SH-SY5Y (cell line): ENCODE measurements around the gene NFATC2.

ENCODE experiments used
- GATA2 ChIP-seq: IDR thresholded peaks from 2 replicates; pipeline ENCODE4 v1.6.1; 2011; ENCODE audit warnings: mild to moderate bottlenecking, low read depth, low read length
- GATA3 ChIP-seq: IDR thresholded peaks from 2 replicates; pipeline ENCODE4 v1.6.1; 2011; ENCODE audit warnings: low read depth, mild to moderate bottlenecking, low read length, moderate library complexity

NFATC2 gene

GRCh38 chr20:51380401-51381385 is 161.8 kb downstream of the NFATC2 start:
- TF ChIP-seq GATA3 (no peak), GATA2 (no peak)

- TF ChIP-seq GATA2 (no peak), GATA3 (no peak)
These were observed 162.7 kb downstream of the NFATC2 start for GRCh38 chr20:51379601-51380341.

- TF ChIP-seq GATA3: no peak
- no peak for TF ChIP-seq GATA2
These were observed 164.2 kb downstream of the NFATC2 start for GRCh38 chr20:51378171-51378928.

- TF ChIP-seq GATA3 (no peak), GATA2 (no peak)
These were observed 165.4 kb downstream of the NFATC2 start for GRCh38 chr20:51377132-51377531.

- TF ChIP-seq GATA2: no peak
- TF ChIP-seq GATA3: no peak
These were observed 166.4 kb downstream of the NFATC2 start for GRCh38 chr20:51376111-51376510.

- TF ChIP-seq GATA2: no peak
- TF ChIP-seq GATA3: no peak
These were observed 167.0 kb downstream of the NFATC2 start for GRCh38 chr20:51375561-51375960.

GRCh38 chr20:51374961-51375360 is 167.6 kb downstream of the NFATC2 start:
- TF ChIP-seq GATA3 (no peak), GATA2 (no peak)

- no peak; the same call in 1 of the 2 replicates for TF ChIP-seq GATA2
These were observed 168.1 kb downstream of the NFATC2 start for GRCh38 chr20:51374456-51374830.

- TF ChIP-seq GATA2 (peak; percentile 82), GATA3 (no peak; the same call in 1 of the 2 replicates)
These were observed 168.6 kb downstream of the NFATC2 start for GRCh38 chr20:51373713-51374455.

GRCh38 chr20:51372966-51373365 is 169.6 kb downstream of the NFATC2 start:
- TF ChIP-seq GATA3: no peak

GRCh38 chr20:51372176-51372803 is 170.2 kb downstream of the NFATC2 start:
- TF ChIP-seq GATA2 (no peak), GATA3 (no peak)

GRCh38 chr20:51371720-51372119 is 170.8 kb downstream of the NFATC2 start:
- TF ChIP-seq GATA2: no peak
- no peak for TF ChIP-seq GATA3

GRCh38 chr20:51369503-51369902 is 173.0 kb downstream of the NFATC2 start:
- no peak for TF ChIP-seq GATA3
- TF ChIP-seq GATA2: no peak
